Type B pancreatic cell (in vitro differentiated cells): ENCODE data around the gene OXCT1. TPM values are rescaled to one million over a fixed set of nuclear protein-coding genes. Genes with fewer than 3 reads are reported as not detected.

Source experiments
- DNase-seq: peaks from one replicate; pipeline ENCODE4 v3.0.0; 2021; ENCODE audit warnings: mixed read lengths; ENCODE audit not compliant: unreplicated experiment; ENCODE audit errors: extremely low spot score
- H3K27ac Mint-ChIP-seq: 2 replicates; pipeline ENCODE4 v1.8.0; 2021; ENCODE audit warnings: mild to moderate bottlenecking, mixed read lengths
- H3K27me3 Mint-ChIP-seq: 2 replicates; pipeline ENCODE4 v1.8.0; 2021; ENCODE audit warnings: mixed read lengths
- H3K36me3 Mint-ChIP-seq: 2 replicates; pipeline ENCODE4 v1.8.0; 2021; ENCODE audit warnings: mixed read lengths
- H3K4me1 Mint-ChIP-seq: one replicate; pipeline ENCODE4 v1.8.0; 2021; ENCODE audit warnings: mixed read lengths; ENCODE audit not compliant: unreplicated experiment
- H3K4me3 Mint-ChIP-seq: 2 replicates; pipeline ENCODE4 v1.8.0; 2021; ENCODE audit warnings: mild to moderate bottlenecking, mixed read lengths
- H3K9me3 Mint-ChIP-seq: 2 replicates; pipeline ENCODE4 v1.8.0; 2021; ENCODE audit warnings: mixed read lengths
- total RNA-seq: library from RNA; stranded (reverse); gene quantifications from 2 replicates; pipeline ENCODE4 v1.2.1, GENCODE V29; 2021; ENCODE audit warnings: low replicate concordance
- TF ChIP-seq, protein P1 (sequence below): fragments of 200-600 bp; sonication (generic); conservative IDR thresholded peaks from 2 replicates; pipeline ENCODE4 v1.5.0; 2021; ENCODE audit warnings: antibody characterized with exemption, mild to moderate bottlenecking

OXCT1 gene
- total RNA-seq, 1 donor from 2014 or later, result 26.4 TPM

GRCh38 chr5:41773799-41774198 is 96.4 kb downstream of the OXCT1 start:
- H3K4me3 Mint-ChIP-seq, result no peak overlapping the region
- no peaks in the 10 kb centered on the region for H3K9me3 Mint-ChIP-seq
- DNase-seq, result no peak
- TF ChIP-seq, protein P1, sequence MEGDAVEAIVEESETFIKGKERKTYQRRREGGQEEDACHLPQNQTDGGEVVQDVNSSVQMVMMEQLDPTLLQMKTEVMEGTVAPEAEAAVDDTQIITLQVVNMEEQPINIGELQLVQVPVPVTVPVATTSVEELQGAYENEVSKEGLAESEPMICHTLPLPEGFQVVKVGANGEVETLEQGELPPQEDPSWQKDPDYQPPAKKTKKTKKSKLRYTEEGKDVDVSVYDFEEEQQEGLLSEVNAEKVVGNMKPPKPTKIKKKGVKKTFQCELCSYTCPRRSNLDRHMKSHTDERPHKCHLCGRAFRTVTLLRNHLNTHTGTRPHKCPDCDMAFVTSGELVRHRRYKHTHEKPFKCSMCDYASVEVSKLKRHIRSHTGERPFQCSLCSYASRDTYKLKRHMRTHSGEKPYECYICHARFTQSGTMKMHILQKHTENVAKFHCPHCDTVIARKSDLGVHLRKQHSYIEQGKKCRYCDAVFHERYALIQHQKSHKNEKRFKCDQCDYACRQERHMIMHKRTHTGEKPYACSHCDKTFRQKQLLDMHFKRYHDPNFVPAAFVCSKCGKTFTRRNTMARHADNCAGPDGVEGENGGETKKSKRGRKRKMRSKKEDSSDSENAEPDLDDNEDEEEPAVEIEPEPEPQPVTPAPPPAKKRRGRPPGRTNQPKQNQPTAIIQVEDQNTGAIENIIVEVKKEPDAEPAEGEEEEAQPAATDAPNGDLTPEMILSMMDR, result no peak
- H3K27ac Mint-ChIP-seq, result no peak overlapping the region
- H3K36me3 Mint-ChIP-seq, result peaks cover 9% of the 10 kb centered on the region
- H3K27me3 Mint-ChIP-seq, result no peaks in the 10 kb centered on the region
- peaks cover 4% of the 10 kb centered on the region for H3K4me1 Mint-ChIP-seq

DNA sequence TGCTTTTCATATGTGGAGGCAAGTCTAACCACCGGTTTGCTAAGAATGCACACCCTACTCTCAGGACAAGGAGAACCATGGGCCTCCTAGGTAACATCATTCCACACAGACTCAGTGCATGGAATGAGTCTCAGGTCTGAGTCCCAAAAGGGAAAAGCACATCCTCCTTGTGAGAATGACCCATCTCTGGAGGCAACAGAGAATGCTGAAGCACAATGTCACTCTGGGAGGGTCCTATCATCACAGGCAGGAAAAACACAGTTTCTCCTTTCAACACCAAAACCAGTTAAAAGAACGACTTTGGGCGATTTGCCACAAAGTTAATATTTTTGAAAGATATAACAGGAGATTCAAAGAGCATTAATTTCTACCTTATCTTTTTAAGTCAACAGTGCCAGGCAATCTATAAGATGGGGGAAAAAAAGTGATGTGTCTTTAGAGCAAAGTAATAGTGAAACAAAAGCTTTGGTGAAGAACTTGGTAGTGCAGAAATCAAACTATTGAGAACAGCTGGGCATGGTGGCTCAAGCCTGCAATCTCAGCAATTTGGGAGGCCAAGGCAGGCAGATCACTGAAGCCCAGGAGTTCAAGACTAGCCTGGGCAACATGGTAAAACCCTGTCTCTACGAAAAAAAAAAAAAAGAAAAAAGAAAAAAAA is 97.3 kb downstream of the OXCT1 start:
- H3K4me1 Mint-ChIP-seq, result peaks cover 4% of the 10 kb centered on the region
- H3K27ac Mint-ChIP-seq, result no peak overlapping the region
- H3K9me3 Mint-ChIP-seq, result no peaks in the 10 kb centered on the region
- H3K36me3 Mint-ChIP-seq, result peaks cover 4% of the 10 kb centered on the region
- no peak for DNase-seq
- no peaks in the 10 kb centered on the region for H3K27me3 Mint-ChIP-seq
- TF ChIP-seq, protein P1, result no peak
- no peak overlapping the region for H3K4me3 Mint-ChIP-seq

GRCh38 chr5:41772056-41772455 is 98.2 kb downstream of the OXCT1 start:
- TF ChIP-seq, protein P1, result no peak
- Mint-ChIP-seq H3K9me3 (no peaks in the 10 kb centered on the region), H3K4me3 (no peak overlapping the region), H3K4me1 (peaks cover 4% of the 10 kb centered on the region), H3K36me3 (peaks cover 4% of the 10 kb centered on the region), H3K27ac (no peak overlapping the region), H3K27me3 (no peaks in the 10 kb centered on the region)
- no peak for DNase-seq

DNA sequence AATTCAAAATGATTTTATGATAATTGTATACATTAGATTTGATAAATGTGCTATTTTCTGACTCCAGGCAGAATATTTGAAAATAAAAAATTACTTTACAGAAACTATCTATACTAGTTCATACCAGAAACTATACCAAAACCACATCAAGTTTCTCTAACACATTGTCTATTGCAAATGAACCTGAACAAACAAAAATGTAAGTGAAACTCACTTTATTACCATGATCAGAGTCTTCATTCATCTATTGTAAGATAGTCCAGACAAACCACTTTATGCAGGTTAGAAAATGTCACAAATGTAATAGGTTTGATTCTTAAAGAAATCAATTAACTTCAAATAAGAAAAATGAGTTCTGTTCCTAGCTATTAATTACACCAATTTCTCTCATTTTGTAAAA is 99.4 kb downstream of the OXCT1 start:
- no peak overlapping the region for H3K27ac Mint-ChIP-seq
- no peaks in the 10 kb centered on the region for H3K4me1 Mint-ChIP-seq
- no peaks in the 10 kb centered on the region for H3K9me3 Mint-ChIP-seq
- H3K4me3 Mint-ChIP-seq, result no peak overlapping the region
- no peak for DNase-seq
- TF ChIP-seq, protein P1, result no peak
- H3K27me3 Mint-ChIP-seq, result no peaks in the 10 kb centered on the region
- peaks cover 4% of the 10 kb centered on the region for H3K36me3 Mint-ChIP-seq

DNA sequence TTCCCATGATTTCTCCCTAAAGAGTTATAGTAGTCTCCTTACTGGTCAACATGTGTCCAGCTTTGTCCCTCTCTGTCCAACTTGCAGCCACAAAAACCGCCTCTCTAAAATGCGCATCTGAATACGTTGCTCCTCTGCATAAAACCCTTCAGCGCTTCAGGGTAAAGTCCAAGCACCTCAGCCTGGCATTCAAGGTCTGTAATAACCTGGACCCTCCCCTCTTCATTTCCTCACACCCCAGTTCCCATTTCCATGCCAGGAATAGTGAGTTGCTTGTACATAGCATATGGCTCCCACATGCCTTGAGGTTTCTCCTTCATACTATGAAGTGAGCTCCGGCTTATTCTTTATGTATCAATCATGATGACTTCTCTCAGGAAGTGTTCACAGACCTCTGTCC is 101.5 kb downstream of the OXCT1 start:
- Mint-ChIP-seq H3K9me3 (no peaks in the 10 kb centered on the region), H3K4me1 (no peaks in the 10 kb centered on the region), H3K36me3 (peaks cover 4% of the 10 kb centered on the region), H3K4me3 (no peak overlapping the region), H3K27ac (no peak overlapping the region), H3K27me3 (no peaks in the 10 kb centered on the region)
- no peak for DNase-seq
- TF ChIP-seq, protein P1, result no peak
